ENCODE data around the gene CIP2A.

Gene CIP2A

GRCh38 chr3:108564564-108564963 lies 24.7 kb downstream of the CIP2A start:
- no peak for DNase-seq (ENCODE audit: low read depth in 2 of 2)

GRCh38 chr3:108562565-108562964 lies 26.7 kb downstream of the CIP2A start:
- no peak for DNase-seq (ENCODE audit: low read depth in 2 of 2)

GRCh38 chr3:108555966-108556581 lies 33.2 kb downstream of the CIP2A start:
- no peak for DNase-seq (ENCODE audit: low read depth in 2 of 2)

GRCh38 chr3:108554913-108555571 lies 34.2 kb downstream of the CIP2A start:
- no peak for DNase-seq (ENCODE audit: low read depth in 2 of 2)

- no peak for DNase-seq (ENCODE audit: low read depth in 2 of 2)
Observed at GRCh38 chr3:108554229-108554628, 35.0 kb downstream of the CIP2A start.

GRCh38 chr3:108552267-108553159 lies 36.7 kb downstream of the CIP2A start:
- no peak for DNase-seq (ENCODE audit: low read depth in 2 of 2)

- DNase-seq (ENCODE audit: low read depth in 2 of 2) = no peak
Observed at GRCh38 chr3:108548886-108549285, 40.4 kb downstream of the CIP2A start.

- no peak for DNase-seq (ENCODE audit: low read depth in 2 of 2)
Observed at GRCh38 chr3:108548304-108548703, 40.9 kb downstream of the CIP2A start.

GRCh38 chr3:108546692-108547091 lies 42.5 kb downstream of the CIP2A start:
- no peak for DNase-seq (ENCODE audit: low read depth in 2 of 2)

GRCh38 chr3:108546247-108546646 lies 43.0 kb downstream of the CIP2A start:
- no peak for DNase-seq (ENCODE audit: low read depth in 2 of 2)

- no peak for DNase-seq (ENCODE audit: low read depth in 2 of 2)
Observed at GRCh38 chr3:108538083-108538482, 51.2 kb downstream of the CIP2A start.

GRCh38 chr3:108528459-108529252 lies 60.6 kb downstream of the CIP2A start:
- no peak for DNase-seq (ENCODE audit: low read depth in 2 of 2)

- no peak for DNase-seq (ENCODE audit: low read depth in 2 of 2)
Observed at GRCh38 chr3:108527817-108528216, 61.4 kb downstream of the CIP2A start.

- DNase-seq (ENCODE audit: low read depth in 2 of 2) = no peak
Observed at GRCh38 chr3:108527109-108527508, 62.1 kb downstream of the CIP2A start.

- DNase-seq (ENCODE audit: low read depth in 2 of 2) = no peak
Observed at GRCh38 chr3:108525971-108526370, 63.3 kb downstream of the CIP2A start.

GRCh38 chr3:108525256-108525655 lies 64.0 kb downstream of the CIP2A start:
- no peak for DNase-seq (ENCODE audit: low read depth in 2 of 2)

- DNase-seq (ENCODE audit: low read depth in 2 of 2) = no peak
Observed at GRCh38 chr3:108524537-108524936, 64.7 kb downstream of the CIP2A start.

GRCh38 chr3:108518895-108519294 lies 70.3 kb downstream of the CIP2A start:
- no peak for DNase-seq (ENCODE audit: low read depth in 2 of 2)

GRCh38 chr3:108516881-108517280 lies 72.4 kb downstream of the CIP2A start:
- DNase-seq (ENCODE audit: low read depth in 2 of 2) = no peak

GRCh38 chr3:108513961-108514360 lies 75.3 kb downstream of the CIP2A start:
- no peak for DNase-seq (ENCODE audit: low read depth in 2 of 2)

- DNase-seq (ENCODE audit: low read depth in 2 of 2) = no peak
Observed at GRCh38 chr3:108512671-108513070, 76.6 kb downstream of the CIP2A start.

GRCh38 chr3:108511490-108511889 lies 77.7 kb downstream of the CIP2A start:
- no peak for DNase-seq (ENCODE audit: low read depth in 2 of 2)
